ENCODE data around the gene SF3B6. TPM values are rescaled to one million over a fixed set of nuclear protein-coding genes. Genes with fewer than 3 reads are reported as not detected.

SF3B6 gene
- total RNA-seq, 1 experiment from 2014 or later: 360 TPM

DNA sequence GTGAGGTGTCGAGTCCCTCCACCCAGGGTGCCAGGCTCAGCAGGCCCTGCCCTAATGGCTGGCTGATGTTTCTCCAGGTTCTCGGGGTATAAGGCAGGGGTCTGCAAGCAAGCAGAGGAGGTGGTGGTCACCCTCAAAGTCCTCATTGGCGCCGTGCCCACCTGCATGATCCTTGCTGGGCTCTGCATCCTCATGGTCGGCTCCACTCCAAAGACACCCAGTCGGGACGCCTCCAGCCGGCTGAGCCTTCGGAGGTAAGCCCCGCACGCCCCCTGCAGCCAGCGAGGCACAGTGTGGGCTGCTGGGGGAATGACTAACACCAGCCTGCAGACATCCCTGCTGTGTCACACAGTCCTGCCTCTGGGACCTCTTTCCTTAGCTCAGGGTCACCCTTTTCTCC, 52.1 kb downstream of the SF3B6 start:
- Histone ChIP-seq H3K27me3 (no peaks in the 10 kb centered on the region), H3K4me3 (no peak overlapping the region), H3K9me3 (replicated peaks) (no peaks in the 10 kb centered on the region), H3K4me1 (no peaks in the 10 kb centered on the region), H3K36me3 (peaks cover 31% of the 10 kb centered on the region), H3K27ac (no peak overlapping the region)
- DNase-seq: no peak

DNA sequence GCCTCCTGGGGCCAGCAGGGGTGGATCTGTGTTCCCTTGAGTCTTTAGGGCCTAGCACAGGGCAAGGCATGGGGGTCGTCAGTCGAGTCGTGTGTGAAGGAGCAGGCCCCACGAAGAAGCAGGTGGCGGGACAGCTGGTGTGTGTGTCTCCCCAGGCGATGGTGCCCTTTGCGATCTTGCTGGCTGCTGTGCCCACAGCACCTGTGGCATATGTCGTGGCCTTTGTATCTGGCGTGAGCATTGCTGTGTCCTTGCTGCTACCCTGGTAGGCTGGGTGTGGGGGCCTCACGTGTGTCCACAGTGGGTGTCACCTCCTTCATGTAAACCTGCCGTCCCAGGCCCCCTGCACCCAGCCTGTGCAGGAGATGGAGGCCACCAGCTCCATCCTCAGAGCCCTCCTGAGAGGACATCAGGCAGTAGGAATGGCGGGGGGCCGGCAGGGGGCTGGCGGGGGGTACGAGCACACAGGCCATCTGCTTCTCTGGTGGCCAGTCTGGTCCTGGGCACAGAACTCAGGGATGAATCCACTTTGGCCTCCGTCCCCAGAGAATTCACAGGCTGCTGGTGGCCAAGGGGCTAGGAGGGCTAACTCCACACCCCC, 53.1 kb downstream of the SF3B6 start:
- H3K27me3 ChIP-seq: no peaks in the 10 kb centered on the region
- no peak overlapping the region for H3K4me3 ChIP-seq
- DNase-seq: no peak
- H3K36me3 ChIP-seq: peaks cover 25% of the 10 kb centered on the region
- no peak overlapping the region for H3K27ac ChIP-seq
- no peaks in the 10 kb centered on the region for H3K9me3 ChIP-seq (replicated peaks)
- no peaks in the 10 kb centered on the region for H3K4me1 ChIP-seq

DNA sequence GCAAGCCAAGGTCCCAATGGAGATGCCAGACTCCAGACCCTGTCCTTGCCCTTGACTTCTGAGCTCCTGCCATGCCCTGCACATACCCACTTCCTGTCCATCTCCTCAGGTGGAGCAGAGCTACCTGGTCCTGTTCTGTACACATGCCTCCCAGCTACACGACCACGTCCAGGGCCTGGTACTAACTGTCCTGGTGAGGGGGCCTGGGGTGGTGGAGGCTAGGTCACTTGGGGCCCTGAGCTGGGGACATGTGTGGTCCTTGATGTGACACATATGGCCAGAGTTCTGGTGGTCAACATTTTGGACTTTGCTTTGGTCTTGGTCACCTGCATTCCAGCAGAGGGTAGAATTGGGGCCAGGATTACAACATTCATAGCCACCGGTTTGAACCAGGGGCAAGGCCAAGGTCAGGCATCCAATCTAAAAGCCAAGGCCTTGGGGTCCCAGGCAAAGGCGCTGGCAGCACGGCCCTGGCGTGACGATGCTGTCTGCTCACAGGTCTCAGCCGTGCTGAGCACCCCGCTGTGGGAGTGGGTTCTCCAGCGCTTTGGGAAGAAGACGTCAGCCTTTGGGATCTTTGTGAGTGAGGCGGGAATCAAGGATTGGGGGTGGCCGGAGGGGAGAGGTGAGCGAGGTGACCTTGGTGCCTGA, 53.7 kb downstream of the SF3B6 start:
- H3K27ac ChIP-seq: no peak overlapping the region
- no peak for DNase-seq
- no peaks in the 10 kb centered on the region for H3K9me3 ChIP-seq (replicated peaks)
- H3K27me3 ChIP-seq: no peaks in the 10 kb centered on the region
- H3K36me3 ChIP-seq: peaks cover 22% of the 10 kb centered on the region
- H3K4me3 ChIP-seq: no peak overlapping the region
- no peaks in the 10 kb centered on the region for H3K4me1 ChIP-seq

DNA sequence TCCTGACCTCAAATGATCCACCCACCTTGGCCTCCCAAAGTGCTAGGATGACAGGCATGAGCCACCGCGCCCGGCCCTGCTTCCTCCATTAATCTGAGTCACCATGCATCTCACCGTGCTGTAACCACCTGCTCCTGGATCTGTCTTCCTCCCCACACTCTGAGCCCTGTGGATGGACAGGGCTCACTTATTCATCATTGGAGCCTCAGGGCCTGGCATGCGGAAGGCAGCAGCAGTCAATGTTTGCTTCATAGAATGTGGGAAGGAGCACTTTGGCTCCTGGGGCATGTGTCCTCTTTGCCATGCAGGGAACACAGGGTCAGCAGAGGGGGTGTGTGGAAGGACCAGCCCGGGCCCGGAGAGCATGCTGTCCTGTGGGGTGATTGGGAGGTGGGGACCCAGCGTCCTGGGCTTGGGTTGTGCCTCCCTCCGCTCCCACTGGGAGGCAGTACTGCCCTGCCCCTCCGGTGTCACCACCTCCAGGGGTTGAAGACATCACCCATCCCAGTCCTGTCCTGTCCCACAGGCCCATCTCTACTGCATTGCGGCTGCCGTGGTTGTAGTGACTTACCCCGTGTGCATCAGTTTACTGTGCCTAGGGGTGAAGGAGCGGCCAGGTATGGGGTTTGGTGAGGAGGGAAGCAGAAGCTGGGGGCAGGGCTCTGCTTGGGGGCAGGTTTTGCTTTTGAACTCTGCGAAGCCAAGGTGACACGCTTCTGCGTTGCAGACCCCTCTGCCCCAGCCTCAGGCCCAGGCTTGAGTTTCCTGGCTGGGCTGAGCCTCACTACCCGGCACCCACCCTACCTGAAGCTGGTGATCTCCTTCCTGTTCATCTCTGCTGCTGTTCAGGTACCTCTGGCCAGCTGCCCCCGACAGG, 54.8 kb downstream of the SF3B6 start:
- Histone ChIP-seq H3K9me3 (replicated peaks) (no peaks in the 10 kb centered on the region), H3K4me1 (no peaks in the 10 kb centered on the region), H3K36me3 (peaks cover 14% of the 10 kb centered on the region), H3K27me3 (no peaks in the 10 kb centered on the region), H3K4me3 (no peak overlapping the region), H3K27ac (no peak overlapping the region)
- DNase-seq: peak; percentile 44 to 59

DNA sequence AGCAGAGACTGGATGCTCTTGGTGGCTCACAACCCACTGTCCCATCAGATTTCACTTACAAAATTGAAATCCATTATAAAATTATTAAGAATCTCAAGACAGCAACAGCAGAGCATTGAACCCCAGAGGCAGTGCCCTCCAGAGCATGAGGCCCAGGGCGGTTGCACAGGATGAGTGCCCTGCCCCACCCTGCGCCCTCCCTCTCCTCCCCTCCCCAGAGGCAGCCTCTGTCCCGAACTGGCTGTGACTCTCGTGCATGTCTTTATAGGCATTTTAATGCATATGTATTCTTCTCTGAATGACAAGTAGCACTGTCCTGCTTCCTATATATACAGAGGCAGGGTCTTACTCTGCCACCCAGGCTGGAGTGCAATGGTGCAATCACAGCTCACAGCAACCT, 55.9 kb downstream of the SF3B6 start:
- Histone ChIP-seq H3K4me3 (no peak overlapping the region), H3K36me3 (peaks cover 12% of the 10 kb centered on the region; the same call in 1 of the 2 replicates), H3K27me3 (no peaks in the 10 kb centered on the region), H3K9me3 (replicated peaks) (no peaks in the 10 kb centered on the region), H3K27ac (no peak overlapping the region), H3K4me1 (peaks cover 2% of the 10 kb centered on the region; the same call in 1 of the 2 replicates)
- DNase-seq: no peak

DNA sequence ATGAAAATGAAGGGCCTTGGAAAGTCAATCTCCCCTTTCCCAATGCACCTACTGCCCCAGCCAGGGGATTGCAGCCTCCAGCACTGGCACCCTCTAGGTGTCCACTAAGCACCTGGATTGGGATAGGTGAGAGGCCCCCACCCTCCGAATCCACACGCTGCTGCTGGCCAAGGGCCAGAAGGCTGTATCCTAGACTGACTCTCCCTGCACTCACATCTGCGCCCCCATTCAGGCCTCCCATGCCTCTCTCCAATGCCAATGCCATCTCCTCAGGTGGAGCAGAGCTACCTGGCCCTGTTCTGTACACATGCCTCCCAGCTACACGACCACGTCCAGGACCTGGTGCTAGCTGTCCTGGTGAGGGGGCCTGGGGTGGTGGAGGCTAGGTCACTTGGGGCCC, 56.4 kb downstream of the SF3B6 start:
- Histone ChIP-seq H3K9me3 (replicated peaks) (no peaks in the 10 kb centered on the region), H3K4me1 (peaks cover 2% of the 10 kb centered on the region; the same call in 1 of the 2 replicates), H3K36me3 (peaks cover 12% of the 10 kb centered on the region; the same call in 1 of the 2 replicates), H3K27me3 (no peaks in the 10 kb centered on the region), H3K27ac (no peak overlapping the region), H3K4me3 (no peak overlapping the region)
- no peak for DNase-seq

DNA sequence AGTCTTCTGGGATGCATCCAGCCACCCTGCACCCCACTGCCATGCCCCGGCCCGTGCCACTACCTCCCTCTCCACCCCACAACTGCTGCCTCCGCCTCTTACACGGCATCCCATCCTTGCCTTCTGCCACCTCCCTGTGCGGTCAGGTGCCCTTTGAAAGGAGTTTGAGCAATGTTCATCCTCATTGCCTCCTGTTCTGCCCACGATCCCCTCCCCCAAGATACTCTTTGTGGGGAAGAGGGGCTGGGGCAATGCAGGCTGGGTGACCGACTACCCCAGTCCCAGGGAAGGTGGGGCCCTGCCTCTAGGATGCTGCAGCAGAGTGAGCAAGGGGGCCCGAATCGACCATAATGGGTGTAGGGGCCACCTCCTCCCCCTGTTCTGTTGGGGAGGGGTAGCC, 57.9 kb downstream of the SF3B6 start:
- no peak for DNase-seq
- Histone ChIP-seq H3K27me3 (no peaks in the 10 kb centered on the region), H3K36me3 (peaks cover 10% of the 10 kb centered on the region; the same call in 1 of the 2 replicates), H3K4me1 (peaks cover 2% of the 10 kb centered on the region; the same call in 1 of the 2 replicates), H3K9me3 (replicated peaks) (no peaks in the 10 kb centered on the region), H3K4me3 (no peak overlapping the region), H3K27ac (no peak overlapping the region)

DNA sequence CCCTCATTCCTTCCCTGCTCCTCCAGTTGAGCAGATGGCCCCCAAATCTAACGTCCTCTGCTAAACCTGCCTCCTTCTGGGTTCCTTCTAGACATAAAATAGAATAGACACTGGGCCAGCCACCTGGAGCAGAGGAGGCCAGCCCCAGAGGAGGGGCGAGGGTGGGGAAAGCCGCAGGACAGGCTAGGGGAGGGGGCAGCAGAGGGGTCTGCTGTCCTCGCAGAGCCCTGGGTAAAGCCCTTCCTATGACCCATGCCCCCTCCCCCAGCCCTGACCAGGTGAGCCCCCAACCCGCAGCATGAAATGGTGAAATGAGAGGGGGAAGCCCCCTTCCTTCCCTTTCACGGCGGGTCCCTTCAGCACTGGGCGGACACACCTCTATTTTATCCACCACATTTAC, 58.4 kb downstream of the SF3B6 start:
- H3K9me3 ChIP-seq (replicated peaks): no peaks in the 10 kb centered on the region
- H3K36me3 ChIP-seq: peaks cover 5% of the 10 kb centered on the region; the same call in 1 of the 2 replicates
- H3K4me1 ChIP-seq: peaks cover 2% of the 10 kb centered on the region; the same call in 1 of the 2 replicates
- H3K4me3 ChIP-seq: no peak overlapping the region
- no peak for DNase-seq
- H3K27me3 ChIP-seq: no peaks in the 10 kb centered on the region
- H3K27ac ChIP-seq: no peak overlapping the region

Other genes starting within 250 kb of the SF3B6 start
- gene ATAD2B, start 149.2 kb downstream of the SF3B6 start, total RNA-seq (2014; rRNA removed; shearing (Covaris generic)): 33.3 and 37.5 TPM in 2 replicates
- 36.4 and 39.9 TPM in 2 replicates for gene UBXN2A, start 135.9 kb downstream of the SF3B6 start, total RNA-seq (2014; rRNA removed; shearing (Covaris generic))
- gene MFSD2B, start 66.2 kb downstream of the SF3B6 start, total RNA-seq (2014; rRNA removed; shearing (Covaris generic)): 0.05 TPM in 1 of 2 replicates, not detected in the other
- gene WDCP, start 28.9 kb downstream of the SF3B6 start, total RNA-seq (2014; rRNA removed; shearing (Covaris generic)): 45.5 and 46.2 TPM in 2 replicates
- gene FKBP1B, start 26.6 kb downstream of the SF3B6 start, total RNA-seq (2014; rRNA removed; shearing (Covaris generic)): 41.8 and 47.2 TPM in 2 replicates
- 38.6 and 42.1 TPM in 2 replicates for gene TP53I3, start 8.5 kb upstream of the SF3B6 start, total RNA-seq (2014; rRNA removed; shearing (Covaris generic))
- 0.53 and 0.81 TPM in 2 replicates for gene PFN4, start 47.0 kb upstream of the SF3B6 start, total RNA-seq (2014; rRNA removed; shearing (Covaris generic))
- gene FAM228B, start 47.1 kb upstream of the SF3B6 start, total RNA-seq (2014; rRNA removed; shearing (Covaris generic)): 2.2 and 2.5 TPM in 2 replicates
- not detected in 2 replicates for gene FAM228A, start 98.7 kb upstream of the SF3B6 start, total RNA-seq (2014; rRNA removed; shearing (Covaris generic))

Data from SJCRH30 (cell line).